K562 (cell line): ENCODE data around the gene GPR142.

Source experiments
- EZH2 ChIP-seq: IDR thresholded peaks from 2 replicates; pipeline ENCODE4 v1.6.1; 2012; ENCODE audit warnings: low read depth, mild to moderate bottlenecking, inconsistent platforms, low read length, borderline replicate concordance
- FOXJ2 ChIP-seq: fragments of 200-800 bp; sonication (Bioruptor generic); IDR thresholded peaks from 2 replicates; pipeline ENCODE4 v1.6.1; 2016; ENCODE audit warnings: missing genetic modification characterization, missing compliant biosample characterization
- PCBP2 ChIP-seq: fragments of 200-400 bp; formaldehyde crosslinking; IDR thresholded peaks from 2 replicates; pipeline ENCODE4 v1.6.1; 2018; ENCODE audit warnings: low read length, low read depth, mild to moderate bottlenecking, moderate library complexity; ENCODE audit not compliant: poor library complexity, severe bottlenecking
- POLR2A ChIP-seq: fragments of 450-650 bp; conservative IDR thresholded peaks from 2 replicates; pipeline ENCODE4 v1.6.1; 2016
- POLR2AphosphoS2 ChIP-seq: IDR thresholded peaks from 2 replicates; pipeline ENCODE4 v1.6.1; 2012; ENCODE audit warnings: low read length, improper control_type of control experiment
- SP1 ChIP-seq: sonication (generic); formaldehyde crosslinking; IDR thresholded peaks from 2 replicates; pipeline ENCODE4 v1.8.1; 2022; ENCODE audit warnings: mild to moderate bottlenecking, missing genetic modification reagents
- YBX1 ChIP-seq: fragments of 450-650 bp; IDR thresholded peaks from 2 replicates; pipeline ENCODE4 v1.7.1; 2016; ENCODE audit warnings: mild to moderate bottlenecking
- ZNF766 ChIP-seq: fragments of 200-800 bp; sonication (Bioruptor generic); conservative IDR thresholded peaks from 2 replicates; pipeline ENCODE4 v1.6.1; 2016; ENCODE audit warnings: missing genetic modification characterization, missing compliant biosample characterization
- TF ChIP-seq, protein P1 (sequence below), 3 experiments: IDR thresholded peaks in 2 of 3; conservative IDR thresholded peaks in 1 of 3; 2 replicates each; pipeline ENCODE4 v1.5.1; 2011 to 2012; ENCODE audit warnings: low read length in 3 of 3, mild to moderate bottlenecking in 3 of 3, control low read depth in 2 of 3, improper control_type of control experiment in 1 of 3, inconsistent platforms in 1 of 3, low read depth in 1 of 3, mixed read lengths in 1 of 3, moderate library complexity in 1 of 3; ENCODE audit not compliant: insufficient read depth in 2 of 3
- TF ChIP-seq, protein P2 (sequence below), 2 experiments: fragments of 250-450 bp in 1 of 2; fragments of 450-650 bp in 1 of 2; sonication (Bioruptor Pico) in 1 of 2; IDR thresholded peaks; 2 replicates each; pipeline versions ENCODE4 v1.6.1 to v1.8.0; 2016 to 2021; ENCODE audit warnings: mild to moderate bottlenecking in 2 of 2, moderate library complexity in 2 of 2, missing compliant biosample characterization in 1 of 2, missing genetic modification characterization in 1 of 2
- TF ChIP-seq, protein P3 (sequence below): fragments of 250-450 bp; sonication (Bioruptor Pico); IDR thresholded peaks from 2 replicates; pipeline ENCODE4 v1.5.0; 2021
- TF ChIP-seq, protein P4 (sequence below), 2 experiments: fragments of 450-650 bp in 1 of 2; sonication (generic) in 1 of 2; formaldehyde crosslinking in 1 of 2; IDR thresholded peaks in 1 of 2; conservative IDR thresholded peaks in 1 of 2; 2 replicates each; pipeline versions ENCODE4 v1.6.1 to v1.8.1; 2016 to 2023; ENCODE audit warnings: mild to moderate bottlenecking in 2 of 2, moderate library complexity in 2 of 2, inconsistent platforms in 1 of 2, missing genetic modification reagents in 1 of 2
- TF ChIP-seq, protein P5 (sequence below), 2 experiments: IDR thresholded peaks; 2 replicates each; pipeline ENCODE4 v1.6.1; 2012; ENCODE audit warnings: improper control_type of control experiment in 2 of 2, low read depth in 2 of 2, low read length in 2 of 2, borderline replicate concordance in 1 of 2

DNA sequence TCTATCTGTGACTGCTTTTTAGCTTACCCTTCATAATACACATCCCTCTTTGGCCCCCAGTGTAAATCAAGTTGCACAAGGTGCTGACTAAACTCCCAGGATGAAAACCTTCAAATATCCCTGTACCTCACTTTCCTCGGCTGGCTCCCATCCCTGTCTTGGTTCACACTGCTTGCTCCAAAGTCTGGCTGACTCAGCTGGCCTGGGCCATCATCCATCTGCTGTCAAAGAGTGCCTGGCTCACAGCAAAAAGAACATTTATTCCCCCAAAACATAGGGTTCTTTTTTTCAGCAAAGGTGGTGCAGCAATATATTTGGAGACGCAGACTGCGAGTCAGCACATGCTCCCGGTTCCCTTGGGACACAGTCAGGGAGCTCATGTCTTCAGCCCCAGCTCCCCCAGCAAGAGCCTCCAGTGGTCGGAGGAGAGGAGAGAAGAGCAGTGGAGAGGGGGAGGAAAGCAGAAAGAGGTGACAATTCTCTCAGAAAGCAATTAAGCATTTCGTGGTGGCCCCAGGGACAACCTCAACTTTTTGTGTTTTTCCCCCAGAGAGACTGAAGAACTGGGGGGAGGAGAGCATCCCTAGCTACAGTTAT, 26.1 kb downstream of the GPR142 start:
- TF ChIP-seq, protein P1, sequence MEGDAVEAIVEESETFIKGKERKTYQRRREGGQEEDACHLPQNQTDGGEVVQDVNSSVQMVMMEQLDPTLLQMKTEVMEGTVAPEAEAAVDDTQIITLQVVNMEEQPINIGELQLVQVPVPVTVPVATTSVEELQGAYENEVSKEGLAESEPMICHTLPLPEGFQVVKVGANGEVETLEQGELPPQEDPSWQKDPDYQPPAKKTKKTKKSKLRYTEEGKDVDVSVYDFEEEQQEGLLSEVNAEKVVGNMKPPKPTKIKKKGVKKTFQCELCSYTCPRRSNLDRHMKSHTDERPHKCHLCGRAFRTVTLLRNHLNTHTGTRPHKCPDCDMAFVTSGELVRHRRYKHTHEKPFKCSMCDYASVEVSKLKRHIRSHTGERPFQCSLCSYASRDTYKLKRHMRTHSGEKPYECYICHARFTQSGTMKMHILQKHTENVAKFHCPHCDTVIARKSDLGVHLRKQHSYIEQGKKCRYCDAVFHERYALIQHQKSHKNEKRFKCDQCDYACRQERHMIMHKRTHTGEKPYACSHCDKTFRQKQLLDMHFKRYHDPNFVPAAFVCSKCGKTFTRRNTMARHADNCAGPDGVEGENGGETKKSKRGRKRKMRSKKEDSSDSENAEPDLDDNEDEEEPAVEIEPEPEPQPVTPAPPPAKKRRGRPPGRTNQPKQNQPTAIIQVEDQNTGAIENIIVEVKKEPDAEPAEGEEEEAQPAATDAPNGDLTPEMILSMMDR (IDR thresholded peaks at IDR 0.05 in 2 of 3, conservative IDR thresholded peaks at IDR 0.05 in 1 of 3; ENCODE audit: insufficient read depth in 2 of 3, low read depth in 1 of 3, low read length in 3 of 3), result no peak
- TF ChIP-seq, protein P2, sequence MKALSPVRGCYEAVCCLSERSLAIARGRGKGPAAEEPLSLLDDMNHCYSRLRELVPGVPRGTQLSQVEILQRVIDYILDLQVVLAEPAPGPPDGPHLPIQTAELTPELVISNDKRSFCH (CRISPR knock-in tag; IDR thresholded peaks at IDR 0.05), result no peak
- TF ChIP-seq, protein P2 (tag; IDR thresholded peaks at IDR 0.05), result no peak
- no peak for TF ChIP-seq YBX1
- no peak for TF ChIP-seq FOXJ2 (tag)
- TF ChIP-seq POLR2A, result no peak
- TF ChIP-seq, protein P3, sequence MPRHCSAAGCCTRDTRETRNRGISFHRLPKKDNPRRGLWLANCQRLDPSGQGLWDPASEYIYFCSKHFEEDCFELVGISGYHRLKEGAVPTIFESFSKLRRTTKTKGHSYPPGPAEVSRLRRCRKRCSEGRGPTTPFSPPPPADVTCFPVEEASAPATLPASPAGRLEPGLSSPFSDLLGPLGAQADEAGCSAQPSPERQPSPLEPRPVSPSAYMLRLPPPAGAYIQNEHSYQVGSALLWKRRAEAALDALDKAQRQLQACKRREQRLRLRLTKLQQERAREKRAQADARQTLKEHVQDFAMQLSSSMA (CRISPR knock-in tag), result no peak
- TF ChIP-seq EZH2, result no peak
- no peak for TF ChIP-seq POLR2AphosphoS2
- TF ChIP-seq, protein P4, sequence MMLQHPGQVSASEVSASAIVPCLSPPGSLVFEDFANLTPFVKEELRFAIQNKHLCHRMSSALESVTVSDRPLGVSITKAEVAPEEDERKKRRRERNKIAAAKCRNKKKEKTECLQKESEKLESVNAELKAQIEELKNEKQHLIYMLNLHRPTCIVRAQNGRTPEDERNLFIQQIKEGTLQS (IDR thresholded peaks at IDR 0.05), result no peak
- TF ChIP-seq, protein P4 (CRISPR knock-in tag; conservative IDR thresholded peaks at IDR 0.05), result no peak
- TF ChIP-seq SP1 (CRISPR knock-in tag), result no peak
- TF ChIP-seq PCBP2, result no peak
- TF ChIP-seq, protein P5, sequence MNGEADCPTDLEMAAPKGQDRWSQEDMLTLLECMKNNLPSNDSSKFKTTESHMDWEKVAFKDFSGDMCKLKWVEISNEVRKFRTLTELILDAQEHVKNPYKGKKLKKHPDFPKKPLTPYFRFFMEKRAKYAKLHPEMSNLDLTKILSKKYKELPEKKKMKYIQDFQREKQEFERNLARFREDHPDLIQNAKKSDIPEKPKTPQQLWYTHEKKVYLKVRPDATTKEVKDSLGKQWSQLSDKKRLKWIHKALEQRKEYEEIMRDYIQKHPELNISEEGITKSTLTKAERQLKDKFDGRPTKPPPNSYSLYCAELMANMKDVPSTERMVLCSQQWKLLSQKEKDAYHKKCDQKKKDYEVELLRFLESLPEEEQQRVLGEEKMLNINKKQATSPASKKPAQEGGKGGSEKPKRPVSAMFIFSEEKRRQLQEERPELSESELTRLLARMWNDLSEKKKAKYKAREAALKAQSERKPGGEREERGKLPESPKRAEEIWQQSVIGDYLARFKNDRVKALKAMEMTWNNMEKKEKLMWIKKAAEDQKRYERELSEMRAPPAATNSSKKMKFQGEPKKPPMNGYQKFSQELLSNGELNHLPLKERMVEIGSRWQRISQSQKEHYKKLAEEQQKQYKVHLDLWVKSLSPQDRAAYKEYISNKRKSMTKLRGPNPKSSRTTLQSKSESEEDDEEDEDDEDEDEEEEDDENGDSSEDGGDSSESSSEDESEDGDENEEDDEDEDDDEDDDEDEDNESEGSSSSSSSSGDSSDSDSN (IDR thresholded peaks at IDR 0.05; ENCODE audit: borderline replicate concordance in 1 of 2, low read depth in 2 of 2, low read length in 2 of 2), result no peak
- no peak for TF ChIP-seq ZNF766 (CRISPR knock-in tag)
